GM21390 (cell line): Measurements from ENCODE around the gene BTBD9.

Source experiments
- ATAC-seq: cut with Tn5 transposase; IDR thresholded peaks from one replicate; pipeline ENCODE4 v1.9.1; 2021; ENCODE audit not compliant: unreplicated experiment

The BTBD9 gene

GRCh38 chr6:38639498-38640215 lies at the start of gene BTBD9:
BTBD9 (minus strand) TSS chr6:38639929.
- ATAC-seq, result peak; percentile 80

GRCh38 chr6:38688579-38689087 lies 48.9 kb upstream of the BTBD9 start:
- peak; percentile 88 for ATAC-seq

GRCh38 chr6:38687549-38687948 lies 47.8 kb upstream of the BTBD9 start:
- no peak for ATAC-seq

GRCh38 chr6:38687043-38687353 lies 47.3 kb upstream of the BTBD9 start:
- no peak for ATAC-seq

- ATAC-seq, result no peak
Observed at GRCh38 chr6:38686270-38687042, 46.7 kb upstream of the BTBD9 start.

- no peak for ATAC-seq
Observed at GRCh38 chr6:38684904-38685303, 45.2 kb upstream of the BTBD9 start.

GRCh38 chr6:38684237-38684636 lies 44.5 kb upstream of the BTBD9 start:
- ATAC-seq, result no peak

- ATAC-seq, result no peak
Observed at GRCh38 chr6:38681850-38682249, 42.1 kb upstream of the BTBD9 start.

- ATAC-seq, result no peak
Observed at GRCh38 chr6:38679668-38680067, 39.9 kb upstream of the BTBD9 start.

GRCh38 chr6:38678178-38678760 lies 38.5 kb upstream of the BTBD9 start:
- ATAC-seq, result no peak

- no peak for ATAC-seq
Observed at GRCh38 chr6:38676974-38677544, 37.3 kb upstream of the BTBD9 start.

GRCh38 chr6:38676236-38676973 lies 36.7 kb upstream of the BTBD9 start:
- no peak for ATAC-seq

GRCh38 chr6:38673397-38674165 lies 33.9 kb upstream of the BTBD9 start:
- no peak for ATAC-seq

GRCh38 chr6:38671885-38672467 lies 32.2 kb upstream of the BTBD9 start:
- peak; percentile 72 for ATAC-seq

GRCh38 chr6:38658418-38659167 lies 18.9 kb upstream of the BTBD9 start:
- ATAC-seq, result no peak

- no peak for ATAC-seq
Observed at GRCh38 chr6:38656896-38657295, 17.2 kb upstream of the BTBD9 start.

- no peak for ATAC-seq
Observed at GRCh38 chr6:38654263-38654662, 14.5 kb upstream of the BTBD9 start.

- ATAC-seq, result no peak
Observed at GRCh38 chr6:38651121-38651784, 11.5 kb upstream of the BTBD9 start.
